ENCODE results near the gene LRMDA. TPM values are rescaled to one million over a fixed set of nuclear protein-coding genes. Genes with fewer than 3 reads are reported as not detected.

Gene LRMDA
- total and polyA plus RNA-seq, 2 of the 8 experiments (the other 6 are each of a cell fraction or from before 2014, with no cell fraction given) = 0.86 to 2.8 TPM

GRCh38 chr10:76398043-76398710 lies 966.8 kb downstream of the LRMDA start (continued):
- no peak for TF ChIP-seq CHD7 (IDR thresholded peaks at IDR 0.05; ENCODE audit: insufficient replicate concordance, low read length)
- no peak for TF ChIP-seq SP2 (IDR thresholded peaks at IDR 0.05; ENCODE audit: low read length)
- no peak for TF ChIP-seq KDM1A (IDR thresholded peaks at IDR 0.05; ENCODE audit: borderline replicate concordance, low read length)
- no peak for TF ChIP-seq SP1 (IDR thresholded peaks at IDR 0.05; ENCODE audit: low read depth, low read length)
- no peak for TF ChIP-seq JUND (IDR thresholded peaks at IDR 0.05; ENCODE audit: low read length)
